AG04450 (cell line): ENCODE data around the gene NKAIN2. TPM values are rescaled to one million over a fixed set of nuclear protein-coding genes. Genes with fewer than 3 reads are reported as not detected.

Source experiments
- CTCF ChIA-PET: fragments of 300-600, 350-600 bp; formaldehyde crosslinking; extraction: SDS; loops from one replicate; lab custom pipeline; 2022; ENCODE audit warnings: antibody characterized with exemption, inconsistent platforms; lab: Charles Lee
- POLR2A ChIA-PET: fragments of 350-600 bp; formaldehyde crosslinking; extraction: SDS; loops from one replicate; lab custom pipeline; 2021; ENCODE audit warnings: antibody characterized with exemption, inconsistent platforms; lab: Yijun Ruan, JAX
- DNase-seq: peaks from one replicate; pipeline ENCODE4 v3.0.0-alpha.2; 2011; ENCODE audit warnings: low read depth, low spot score
- H3K27ac ChIP-seq: one replicate; pipeline ENCODE4 v1.5.1; 2012; ENCODE audit warnings: low read depth, low read length, control low read depth
- H3K27me3 ChIP-seq: one replicate; pipeline ENCODE4 v1.6.0; 2012; ENCODE audit warnings: low read length; ENCODE audit not compliant: control insufficient read depth, insufficient read depth
- H3K4me3 ChIP-seq: 2 replicates; pipeline ENCODE4 v1.5.1; 2011; ENCODE audit warnings: mild to moderate bottlenecking, low read depth, low read length, control low read depth
- H3K9me3 ChIP-seq: 2 replicates; pipeline ENCODE4 v1.5.1; 2012; ENCODE audit warnings: low read length; ENCODE audit not compliant: control insufficient read depth, insufficient read depth
- CTCF ChIP-seq: IDR thresholded peaks from 2 replicates; pipeline ENCODE4 v1.5.1; 2011; ENCODE audit warnings: low read depth, low read length, control low read depth, inconsistent platforms
- polyA plus RNA-seq: library from polyadenylated mRNA; depleted of rRNA; stranded (reverse); fragments of >200 nt; gene quantifications from 2 replicates; pipeline ENCODE4 v1.2.3, GENCODE V29; 2011

The NKAIN2 gene
- polyA plus RNA-seq, 1 experiment: not detected

- TF ChIP-seq CTCF: no peak
- CTCF ChIA-PET: interaction anchor here (1.1 kb wide), 1 partner anchor 162 kb away, joined by 4 read pairs; no protein-coding TSS in a partner anchor
- peaks cover 11% of the 10 kb centered on the region for H3K27me3 ChIP-seq
- H3K4me3 ChIP-seq: no peak overlapping the region; the same call in 1 of the 2 replicates
- no peak overlapping the region for H3K27ac ChIP-seq
- no peak for DNase-seq
- no peaks in the 10 kb centered on the region; the same call in 1 of the 2 replicates for H3K9me3 ChIP-seq
- POLR2A ChIA-PET: no interaction called here
These were observed 535 bp downstream of the NKAIN2 start for GRCh38 chr6:123804014-123804786.

GRCh38 chr6:123804787-123805540, 1.3 kb downstream of the NKAIN2 start:
- TF ChIP-seq CTCF: no peak
- H3K9me3 ChIP-seq: no peaks in the 10 kb centered on the region; the same call in 1 of the 2 replicates
- H3K27ac ChIP-seq: no peak overlapping the region
- no peak for DNase-seq
- H3K27me3 ChIP-seq: peaks cover 11% of the 10 kb centered on the region
- ChIA-PET CTCF (interaction anchor here (0.7 to 1.5 kb wide), 3 partner anchors 12 to 161 kb away, joined by 3 to 4 read pairs (median 4); no protein-coding TSS in a partner anchor), POLR2A (no interaction called here)
- H3K4me3 ChIP-seq: no peak overlapping the region

GRCh38 chr6:123805921-123806320, 2.3 kb downstream of the NKAIN2 start:
- Histone ChIP-seq H3K27me3 (peaks cover 11% of the 10 kb centered on the region), H3K9me3 (no peaks in the 10 kb centered on the region; the same call in 1 of the 2 replicates), H3K4me3 (no peak overlapping the region), H3K27ac (no peak overlapping the region)
- ChIA-PET CTCF (interaction anchor here (0.7 to 1.5 kb wide), 2 partner anchors 11 to 160 kb away, joined by 3 to 4 read pairs; no protein-coding TSS in a partner anchor), POLR2A (no interaction called here)
- no peak for DNase-seq
- TF ChIP-seq CTCF: no peak

- H3K9me3 ChIP-seq: no peaks in the 10 kb centered on the region; the same call in 1 of the 2 replicates
- DNase-seq: no peak
- peaks cover 11% of the 10 kb centered on the region for H3K27me3 ChIP-seq
- H3K27ac ChIP-seq: no peak overlapping the region
- ChIA-PET CTCF (no interaction called here), POLR2A (no interaction called here)
- no peak for TF ChIP-seq CTCF
- H3K4me3 ChIP-seq: no peak overlapping the region
These were observed 2.9 kb downstream of the NKAIN2 start for GRCh38 chr6:123806561-123806960.
